PC-9 (cell line): ENCODE results near the gene ALDH3B2. TPM values are rescaled to one million over a fixed set of nuclear protein-coding genes. Genes with fewer than 3 reads are reported as not detected.

Experiments
- BruUV-seq: library from RNA; stranded (reverse); fragments of 400-500 nt; replicated peaks from 2 replicates; lab custom pipeline; 2021; lab: Mats Ljungman, UMichigan
- CTCF ChIA-PET: fragments of 300-600 bp; sonication (Branson Sonifier 250); formaldehyde crosslinking; loops from one replicate; lab custom pipeline; 2022; ENCODE audit warnings: antibody characterized with exemption; lab: Charles Lee
- POLR2A ChIA-PET: fragments of 300-600 bp; sonication (Branson Sonifier 250); formaldehyde crosslinking; loops from one replicate; lab custom pipeline; 2022; ENCODE audit warnings: antibody characterized with exemption; ENCODE audit not compliant: unreplicated experiment; lab: Charles Lee
- DNase-seq, 2 experiments: peaks; one replicate each; pipeline versions ENCODE4 v3.0.0 to v3.0.0-alpha.2; 2015 to 2022; ENCODE audit warnings: mixed read lengths in 1 of 2
- H2AFZ ChIP-seq: fragments of 200-600 bp; sonication (generic); 2 replicates; pipeline ENCODE4 v1.8.1; 2017; ENCODE audit warnings: antibody characterized with exemption
- H3F3A ChIP-seq: fragments of 200-600 bp; sonication (generic); 2 replicates; pipeline ENCODE4 v1.8.1; 2017; ENCODE audit warnings: antibody characterized with exemption, mild to moderate bottlenecking, low read depth; ENCODE audit not compliant: insufficient read depth
- H3K27ac ChIP-seq: fragments of 200-600 bp; sonication (generic); 2 replicates; pipeline ENCODE4 v1.6.1; 2016; ENCODE audit warnings: mixed run types
- H3K27me3 ChIP-seq: fragments of 200-600 bp; sonication (generic); 2 replicates; pipeline ENCODE4 v1.6.1; 2016; ENCODE audit warnings: low read depth, mixed run types; ENCODE audit not compliant: insufficient read depth
- H3K36me3 ChIP-seq: fragments of 200-600 bp; sonication (generic); 2 replicates; pipeline ENCODE4 v1.6.1; 2016; ENCODE audit warnings: low read depth, mixed run types
- H3K4me1 ChIP-seq: fragments of 200-600 bp; sonication (generic); replicated peaks from 2 replicates; pipeline ENCODE4 v1.6.1; 2016; ENCODE audit warnings: mixed run types; ENCODE audit not compliant: insufficient read depth
- H3K4me2 ChIP-seq: fragments of 200-600 bp; sonication (generic); 2 replicates; pipeline ENCODE4 v1.6.1; 2017; ENCODE audit warnings: mixed run types
- H3K4me3 ChIP-seq: fragments of 200-600 bp; sonication (generic); 2 replicates; pipeline ENCODE4 v1.6.1; 2016; ENCODE audit warnings: mixed run types
- H3K79me2 ChIP-seq: fragments of 200-600 bp; sonication (generic); 2 replicates; pipeline ENCODE4 v1.6.1; 2017; ENCODE audit warnings: low read depth, mixed run types
- H3K9me2 ChIP-seq: fragments of 200-600 bp; sonication (generic); 2 replicates; pipeline ENCODE4 v1.8.1; 2017; ENCODE audit warnings: mild to moderate bottlenecking; ENCODE audit not compliant: insufficient read depth
- H3K9me3 ChIP-seq: fragments of 200-600 bp; sonication (generic); 2 replicates; pipeline ENCODE4 v1.8.1; 2016; ENCODE audit warnings: low read depth; ENCODE audit not compliant: insufficient read depth
- H4K20me1 ChIP-seq: fragments of 200-600 bp; sonication (generic); 2 replicates; pipeline ENCODE4 v1.8.1; 2017; ENCODE audit not compliant: insufficient read depth
- EZH2 ChIP-seq: fragments of 200-600 bp; sonication (generic); IDR thresholded peaks from 2 replicates; pipeline ENCODE4 v1.8.0; 2017; ENCODE audit warnings: antibody characterized with exemption, low read depth
- intact Hi-C: fragments of 100-400 bp; cut with micrococcal nuclease; formaldehyde crosslinking; loops from one replicate; pipeline ENCODE4 v1.10.0; 2022; ENCODE audit not compliant: unreplicated experiment
- total RNA-seq: library from RNA; stranded (reverse); gene quantifications from 2 replicates; pipeline ENCODE4 v1.2.3, GENCODE V29; 2021
- TF ChIP-seq, protein P1 (sequence below): fragments of 200-600 bp; sonication (generic); conservative IDR thresholded peaks from 2 replicates; pipeline ENCODE4 v1.6.1; 2017; ENCODE audit warnings: mixed run types, antibody characterized with exemption, mild to moderate bottlenecking, moderate library complexity

ALDH3B2 gene
- total RNA-seq, 1 experiment from 2014 or later, result 9.8 TPM

DNA sequence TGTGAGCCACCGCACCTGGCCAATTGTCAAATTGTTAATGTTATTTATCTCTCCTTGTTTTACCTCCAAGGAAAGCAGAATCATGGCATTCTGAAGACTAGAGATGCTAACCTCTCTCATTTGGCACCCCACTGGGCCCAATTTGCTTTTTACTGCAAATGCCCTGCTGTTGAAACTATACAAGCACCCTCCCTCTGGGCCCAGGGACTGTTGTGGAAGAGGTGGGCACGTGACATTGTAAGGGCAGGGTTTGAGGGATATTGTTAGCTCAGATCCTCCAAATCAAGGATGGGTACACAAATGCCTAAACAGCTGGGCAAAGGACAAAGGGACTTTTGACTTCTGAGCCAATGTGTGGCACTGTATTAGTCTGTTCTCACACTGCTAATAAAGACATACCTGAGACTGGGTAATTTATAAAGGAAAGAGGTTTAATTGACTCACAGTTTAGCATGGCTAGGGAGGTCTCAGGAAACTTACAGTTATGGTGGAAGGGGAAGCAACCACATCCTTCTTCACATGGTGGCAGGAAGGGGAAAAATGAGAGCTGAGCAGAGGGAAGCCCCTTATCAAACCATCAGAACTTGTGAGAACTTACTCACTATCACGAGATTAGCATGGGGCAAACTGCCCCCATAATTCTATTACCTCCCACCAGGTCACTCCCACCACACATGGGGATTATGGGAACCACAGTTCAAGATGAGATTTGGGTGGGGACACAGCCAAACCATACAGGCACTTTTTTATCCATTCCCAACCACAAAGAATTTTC, 6.5 kb upstream of the ALDH3B2 start:
- Histone ChIP-seq H4K20me1 (no peaks in the 10 kb centered on the region), H3K4me1 (peaks cover 67% of the 10 kb centered on the region), H3K4me3 (no peak overlapping the region), H3K79me2 (no peaks in the 10 kb centered on the region), H3K27me3 (no peaks in the 10 kb centered on the region), H3K4me2 (peak overlapping the region; percentile 71), H3K36me3 (no peaks in the 10 kb centered on the region), H3F3A (peaks cover 34% of the 10 kb centered on the region), H2AFZ (peak overlapping the region; percentile 12; the same call in 1 of the 2 replicates), H3K9me3 (no peaks in the 10 kb centered on the region), H3K9me2 (no peaks in the 10 kb centered on the region), H3K27ac (peak overlapping the region; percentile 63)
- intact Hi-C loops, result no loop called here
- BruUV-seq, result no TSS peak
- POLR2A ChIA-PET, result no interaction called here
- no peak for DNase-seq
- CTCF ChIA-PET, result interaction anchor here (0.7 to 1.2 kb wide), 2 partner anchors 14 to 598 kb away, joined by 3 read pairs; no protein-coding TSS in a partner anchor
- TF ChIP-seq, protein P1, sequence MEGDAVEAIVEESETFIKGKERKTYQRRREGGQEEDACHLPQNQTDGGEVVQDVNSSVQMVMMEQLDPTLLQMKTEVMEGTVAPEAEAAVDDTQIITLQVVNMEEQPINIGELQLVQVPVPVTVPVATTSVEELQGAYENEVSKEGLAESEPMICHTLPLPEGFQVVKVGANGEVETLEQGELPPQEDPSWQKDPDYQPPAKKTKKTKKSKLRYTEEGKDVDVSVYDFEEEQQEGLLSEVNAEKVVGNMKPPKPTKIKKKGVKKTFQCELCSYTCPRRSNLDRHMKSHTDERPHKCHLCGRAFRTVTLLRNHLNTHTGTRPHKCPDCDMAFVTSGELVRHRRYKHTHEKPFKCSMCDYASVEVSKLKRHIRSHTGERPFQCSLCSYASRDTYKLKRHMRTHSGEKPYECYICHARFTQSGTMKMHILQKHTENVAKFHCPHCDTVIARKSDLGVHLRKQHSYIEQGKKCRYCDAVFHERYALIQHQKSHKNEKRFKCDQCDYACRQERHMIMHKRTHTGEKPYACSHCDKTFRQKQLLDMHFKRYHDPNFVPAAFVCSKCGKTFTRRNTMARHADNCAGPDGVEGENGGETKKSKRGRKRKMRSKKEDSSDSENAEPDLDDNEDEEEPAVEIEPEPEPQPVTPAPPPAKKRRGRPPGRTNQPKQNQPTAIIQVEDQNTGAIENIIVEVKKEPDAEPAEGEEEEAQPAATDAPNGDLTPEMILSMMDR, result no peak
- TF ChIP-seq EZH2, result no peak

DNA sequence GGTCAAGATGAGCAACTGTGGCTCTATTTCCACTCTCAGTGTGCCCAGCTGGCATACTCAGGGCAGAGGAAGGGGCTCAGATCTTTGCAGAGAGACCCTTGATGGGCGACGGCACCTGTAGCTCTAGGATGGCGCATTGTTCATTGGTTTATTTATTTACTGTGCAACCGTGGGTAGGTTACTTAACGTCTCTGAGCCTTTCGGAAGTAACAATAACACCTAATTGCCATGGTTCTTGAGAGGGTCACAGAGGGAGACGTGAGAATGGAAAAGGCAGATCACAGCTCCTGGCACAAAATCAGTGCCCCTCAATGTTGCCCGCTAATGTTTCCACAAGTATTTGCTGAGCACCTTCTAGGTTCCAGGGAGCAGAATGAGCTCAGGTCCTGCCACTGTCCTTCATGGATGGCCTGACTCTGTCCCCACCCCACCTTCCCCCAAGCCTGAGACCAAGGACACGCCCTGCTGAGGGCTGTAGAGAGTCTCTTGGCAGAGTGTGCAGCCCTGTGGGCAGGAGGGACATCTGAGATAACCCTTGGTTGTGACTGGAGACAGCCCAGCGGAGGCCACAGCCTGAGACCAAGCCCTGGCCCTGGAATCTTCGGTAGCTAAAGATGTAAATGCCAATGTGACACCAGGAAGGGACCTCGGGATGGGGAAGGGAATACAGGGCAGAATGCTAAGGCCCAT, 780 bp upstream of the ALDH3B2 start:
- intact Hi-C loops, result no loop called here
- Histone ChIP-seq H2AFZ (no peak overlapping the region), H3K27me3 (no peaks in the 10 kb centered on the region), H3K9me3 (no peaks in the 10 kb centered on the region), H3K79me2 (peaks cover 13% of the 10 kb centered on the region; the same call in 1 of the 2 replicates), H3K4me2 (peak overlapping the region; percentile 69), H3K4me1 (peaks cover 49% of the 10 kb centered on the region), H3K27ac (peak overlapping the region; percentile 68), H3K4me3 (peak overlapping the region; percentile 19; the same call in 1 of the 2 replicates), H3K9me2 (no peaks in the 10 kb centered on the region), H4K20me1 (no peaks in the 10 kb centered on the region), H3F3A (peaks cover 21% of the 10 kb centered on the region), H3K36me3 (no peaks in the 10 kb centered on the region)
- ChIA-PET CTCF (interaction anchor here (0.5 kb wide), 1 partner anchor 273 kb away, joined by 4 read pairs; the partner anchor contains the start of gene PPP1CA), POLR2A (interaction anchor here (0.5 to 1.1 kb wide), 3 partner anchors 23 to 318 kb away, joined by 3 to 5 read pairs (median 4); partner anchors contain the start of gene AIP)
- peak; percentile 42 to 46 for DNase-seq
- BruUV-seq, result no TSS peak
- TF ChIP-seq, protein P1, result no peak

DNA sequence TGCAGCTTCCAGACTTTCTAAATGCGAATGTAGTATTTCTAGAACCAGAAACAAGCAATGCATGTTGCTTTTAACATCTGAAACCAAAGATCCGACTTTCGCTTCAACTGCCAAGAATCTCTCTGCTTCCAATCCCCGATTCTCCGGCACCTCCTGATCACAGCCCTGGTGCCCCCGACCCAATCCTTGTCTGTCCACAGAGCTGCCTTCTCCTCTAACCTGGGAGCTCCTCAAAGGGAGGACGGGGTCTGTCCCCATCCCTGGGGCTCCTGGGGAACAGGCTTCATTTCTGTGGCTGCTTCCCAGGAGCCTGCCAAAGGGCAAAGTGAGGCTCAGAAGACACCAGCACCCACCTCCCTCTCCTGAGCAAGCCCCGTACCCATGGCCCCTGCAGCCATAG, 521 bp downstream of the ALDH3B2 start:
- H3K9me2 ChIP-seq, result no peaks in the 10 kb centered on the region
- no peak for TF ChIP-seq EZH2
- TF ChIP-seq, protein P1, result no peak
- H3K27me3 ChIP-seq, result no peaks in the 10 kb centered on the region
- H2AFZ ChIP-seq, result no peak overlapping the region
- peak overlapping the region; percentile 51 for H3K4me3 ChIP-seq
- DNase-seq, result no peak
- ChIA-PET POLR2A (no interaction called here), CTCF (interaction anchor here (0.5 to 1.0 kb wide), 2 partner anchors 17 to 19 kb away, joined by 8 to 9 read pairs; no protein-coding TSS in a partner anchor)
- H3K4me1 ChIP-seq, result peaks cover 41% of the 10 kb centered on the region
- no peaks in the 10 kb centered on the region for H4K20me1 ChIP-seq
- H3F3A ChIP-seq, result peaks cover 25% of the 10 kb centered on the region
- no peaks in the 10 kb centered on the region for H3K9me3 ChIP-seq
- BruUV-seq, result no TSS peak
- peak overlapping the region; percentile 69 for H3K4me2 ChIP-seq
- no peaks in the 10 kb centered on the region for H3K36me3 ChIP-seq
- H3K79me2 ChIP-seq, result peaks cover 13% of the 10 kb centered on the region; the same call in 1 of the 2 replicates
- peak overlapping the region; percentile 5; the same call in 1 of the 2 replicates for H3K27ac ChIP-seq
- intact Hi-C loops, result no loop called here
